Erythroblast (primary cell): ENCODE measurements around the gene LMO1.

Source experiments
- GATA1 ChIP-seq: IDR thresholded peaks from 2 replicates; pipeline ENCODE4 v1.6.1; 2011; ENCODE audit warnings: low read depth, mild to moderate bottlenecking, control low read depth, low read length, moderate library complexity
- POLR2A ChIP-seq: IDR thresholded peaks from 2 replicates; pipeline ENCODE4 v1.6.1; 2011; ENCODE audit warnings: mild to moderate bottlenecking, low read length

DNA sequence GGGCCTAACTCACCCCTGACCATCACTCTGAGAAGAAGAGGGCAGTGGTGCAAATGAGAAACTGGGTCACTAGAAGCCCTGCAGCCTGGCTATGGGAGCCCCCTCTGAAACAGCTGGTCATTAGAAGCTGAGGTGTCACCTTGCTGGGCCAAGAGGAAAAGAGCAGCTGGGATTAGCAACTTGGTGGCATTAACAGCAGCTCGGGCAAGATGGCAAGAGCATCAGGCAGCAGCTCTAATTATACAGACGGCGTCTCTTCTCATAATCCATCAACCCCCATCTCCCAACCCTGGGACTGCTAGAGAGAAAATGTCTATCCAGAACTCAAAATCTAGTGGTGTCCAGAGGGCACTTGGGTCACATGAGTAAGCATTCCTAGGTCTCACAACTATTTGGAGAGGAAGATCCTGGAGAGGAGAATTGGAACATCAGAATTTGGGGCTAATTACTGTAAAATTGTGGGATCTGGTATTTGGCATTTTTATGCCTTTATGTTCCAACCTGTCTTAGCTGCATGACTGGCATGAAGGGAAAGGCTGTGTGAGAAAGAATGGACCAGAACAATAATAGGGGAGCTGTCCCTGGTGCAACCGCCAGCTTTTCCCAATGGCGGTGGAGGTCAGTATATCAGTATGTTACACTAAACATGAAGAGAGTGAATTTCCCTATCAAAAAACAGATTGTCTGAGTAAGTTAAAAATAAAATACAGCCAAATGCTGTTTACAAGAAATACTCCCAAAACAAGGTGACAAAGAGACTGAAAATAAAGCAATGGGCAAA lies 7.6 kb upstream of the LMO1 start:
- TF ChIP-seq POLR2A (no peak), GATA1 (no peak)
